Stimulated activated CD4-positive, alpha-beta T cell treated with anti-CD3 and anti-CD28 coated beads, Interleukin-1b, Interleukin-23, amount 100 ng/mL, for 1 hour (primary cell): Measurements from ENCODE around the gene RSRC2.
"Not testable (repeated sequence)": the region's sequence is repeated elsewhere in the genome, so short reads cannot be mapped to it uniquely, and the experiment has no call there.

Experiments
- DNase-seq, 2 donors: peaks; one replicate each; pipeline ENCODE4 v3.0.0-alpha.2; 2020; ENCODE audit warnings: low read depth in 2 of 2

RSRC2 gene

GRCh38 chr12:122526683-122527477 is at the start of gene RSRC2, which contains the start of gene KNTC1:
TSS of gene RSRC2 (minus strand) at chr12:122526936. CDS start at chr12:122526853, 83 bp downstream.
TSS of gene KNTC1 (plus strand) at chr12:122527249. CDS start at chr12:122530064, 2,815 bp downstream.
- DNase-seq: peak; percentile 92 to 98

- no peak for DNase-seq
Observed at GRCh38 chr12:122571821-122572220, 45.1 kb upstream of the RSRC2 start.

GRCh38 chr12:122570006-122570405 is 43.3 kb upstream of the RSRC2 start:
- not testable (repeated sequence) for DNase-seq

- no peak for DNase-seq
Observed at GRCh38 chr12:122569288-122569687, 42.6 kb upstream of the RSRC2 start.

GRCh38 chr12:122566816-122567215 is 40.1 kb upstream of the RSRC2 start:
- not testable (repeated sequence) for DNase-seq

GRCh38 chr12:122563361-122563760 is 36.6 kb upstream of the RSRC2 start:
- DNase-seq: no peak

- no peak for DNase-seq
Observed at GRCh38 chr12:122560138-122560537, 33.4 kb upstream of the RSRC2 start.

- DNase-seq: no peak
Observed at GRCh38 chr12:122558745-122559641, 32.3 kb upstream of the RSRC2 start.

- DNase-seq: no peak
Observed at GRCh38 chr12:122547330-122547729, 20.6 kb upstream of the RSRC2 start.

- no peak for DNase-seq
Observed at GRCh38 chr12:122545855-122546254, 19.1 kb upstream of the RSRC2 start.

- no peak for DNase-seq
Observed at GRCh38 chr12:122544537-122544936, 17.8 kb upstream of the RSRC2 start.

GRCh38 chr12:122538496-122538895 is 11.8 kb upstream of the RSRC2 start:
- DNase-seq: no peak

- DNase-seq: no peak
Observed at GRCh38 chr12:122537021-122537420, 10.3 kb upstream of the RSRC2 start.

GRCh38 chr12:122533856-122534255 is 7.1 kb upstream of the RSRC2 start:
- DNase-seq: no peak

- DNase-seq: no peak
Observed at GRCh38 chr12:122528992-122529391, 2.3 kb upstream of the RSRC2 start.

GRCh38 chr12:122528582-122528981 is 1.8 kb upstream of the RSRC2 start:
- no peak for DNase-seq

- peak in 1 of 2 donors; percentile 17 for DNase-seq
Observed at GRCh38 chr12:122527478-122527944, 775 bp upstream of the RSRC2 start.

- no peak for DNase-seq
Observed at GRCh38 chr12:122523846-122524718, 2.7 kb downstream of the RSRC2 start.

- no peak for DNase-seq
Observed at GRCh38 chr12:122523280-122523679, 3.5 kb downstream of the RSRC2 start.

GRCh38 chr12:122520676-122521075 is 6.1 kb downstream of the RSRC2 start:
- DNase-seq: no peak

GRCh38 chr12:122519418-122519817 is 7.3 kb downstream of the RSRC2 start:
- no peak for DNase-seq
